Caco-2 (cell line): ENCODE measurements around the gene PPP6R2. TPM values are rescaled to one million over a fixed set of nuclear protein-coding genes. Genes with fewer than 3 reads are reported as not detected.

ENCODE experiments used
- BruUV-seq: library from RNA; stranded (reverse); fragments of 400-500 nt; replicated peaks from 2 replicates; lab custom pipeline; 2021; lab: Mats Ljungman, UMichigan
- CTCF ChIA-PET: fragments of 300-600 bp; sonication (Branson Sonifier 250); formaldehyde crosslinking; loops from one replicate; lab custom pipeline; 2022; ENCODE audit warnings: antibody characterized with exemption; lab: Charles Lee
- POLR2A ChIA-PET: fragments of 300-600 bp; sonication (Branson Sonifier 250); formaldehyde crosslinking; loops from one replicate; lab custom pipeline; 2022; ENCODE audit warnings: antibody characterized with exemption; lab: Charles Lee
- DNase-seq, 2 experiments: peaks; one replicate each; pipeline versions ENCODE4 v3.0.0 to v3.0.0-alpha.2; 2020 to 2022
- H3K27me3 ChIP-seq: replicated peaks from 2 replicates; pipeline ENCODE4 v1.6.0; 2011; ENCODE audit warnings: low read length; ENCODE audit not compliant: control insufficient read depth, insufficient read depth
- H3K36me3 ChIP-seq: 2 replicates; pipeline ENCODE4 v1.5.1; 2011; ENCODE audit warnings: low read length; ENCODE audit not compliant: control insufficient read depth, insufficient read depth
- H3K4me1 ChIP-seq: fragments of 250-450 bp; sonication (Bioruptor Pico); 2 replicates; pipeline ENCODE4 v1.5.1; 2020; ENCODE audit warnings: mild to moderate bottlenecking
- H3K4me3 ChIP-seq: 2 replicates; pipeline ENCODE4 v1.5.1; 2011; ENCODE audit warnings: low read depth, mild to moderate bottlenecking, control low read depth, low read length
- H3K9me3 ChIP-seq: fragments of 250-450 bp; sonication (Bioruptor Pico); 2 replicates; pipeline ENCODE4 v1.5.1; 2020; ENCODE audit warnings: mild to moderate bottlenecking, moderate library complexity
- H3K27ac Mint-ChIP-seq: one replicate; pipeline ENCODE4 v1.8.0; 2022; ENCODE audit warnings: mixed read lengths; ENCODE audit not compliant: unreplicated experiment
- H3K27me3 Mint-ChIP-seq: one replicate; pipeline ENCODE4 v1.8.0; 2022; ENCODE audit warnings: mixed read lengths; ENCODE audit not compliant: insufficient read depth, unreplicated experiment
- H3K36me3 Mint-ChIP-seq: one replicate; pipeline ENCODE4 v1.8.0; 2022; ENCODE audit warnings: mild to moderate bottlenecking, mixed read lengths; ENCODE audit not compliant: insufficient read depth, unreplicated experiment
- H3K4me1 Mint-ChIP-seq: one replicate; pipeline ENCODE4 v1.8.0; 2022; ENCODE audit warnings: low read depth, mixed read lengths; ENCODE audit not compliant: unreplicated experiment
- H3K4me3 Mint-ChIP-seq: one replicate; pipeline ENCODE4 v1.8.0; 2022; ENCODE audit warnings: mild to moderate bottlenecking, moderate library complexity, mixed read lengths; ENCODE audit not compliant: unreplicated experiment
- H3K9me3 Mint-ChIP-seq: one replicate; pipeline ENCODE4 v1.8.0; 2022; ENCODE audit warnings: mixed read lengths; ENCODE audit not compliant: unreplicated experiment
- CTCF ChIP-seq, 2 experiments: fragments of 200-600 bp in 1 of 2; IDR thresholded peaks; 1 replicate in 1 of 2; 2 replicates in 1 of 2; pipeline versions ENCODE4 v1.5.1 to v1.8.0; 2011 to 2022; ENCODE audit warnings: antibody characterized with exemption in 1 of 2, control low read depth in 1 of 2, inconsistent platforms in 1 of 2, low read depth in 1 of 2, low read length in 1 of 2, mild to moderate bottlenecking in 1 of 2, moderate library complexity in 1 of 2; ENCODE audit not compliant: insufficient read depth in 1 of 2, severe bottlenecking in 1 of 2, unreplicated experiment in 1 of 2
- intact Hi-C: fragments of 100-400 bp; cut with micrococcal nuclease; formaldehyde crosslinking; loops from one replicate; pipeline ENCODE4 v1.10.0; 2022; ENCODE audit not compliant: unreplicated experiment
- total RNA-seq: library from RNA; stranded (reverse); gene quantifications from 2 replicates; pipeline ENCODE4 v1.2.3, GENCODE V29; 2022

The PPP6R2 gene
- total RNA-seq, 1 experiment from 2014 or later, result 60.7 TPM

GRCh38 chr22:50456466-50457234 is 113.5 kb downstream of the PPP6R2 start:
- CTCF ChIA-PET, result interaction anchor here (1.8 kb wide), 1 partner anchor 42 kb away, joined by 9 read pairs; no protein-coding TSS in a partner anchor
- Mint-ChIP-seq H3K9me3 (no peaks in the 10 kb centered on the region), H3K27me3 (no peaks in the 10 kb centered on the region), H3K36me3 (peaks cover 61% of the 10 kb centered on the region), H3K27ac (no peak overlapping the region), H3K4me1 (peaks cover 5% of the 10 kb centered on the region), H3K4me3 (no peak overlapping the region)
- no TSS peak for BruUV-seq
- POLR2A ChIA-PET, result no interaction called here
- Histone ChIP-seq H3K36me3 (peaks cover 3% of the 10 kb centered on the region; the same call in 1 of the 2 replicates), H3K4me3 (no peak overlapping the region), H3K4me1 (peaks cover 6% of the 10 kb centered on the region; the same call in 1 of the 2 replicates), H3K27me3 (no peaks in the 10 kb centered on the region), H3K9me3 (no peaks in the 10 kb centered on the region)
- DNase-seq, result peak in 1 of 2 experiments; percentile 46
- peak; percentile 37 to 49 for TF ChIP-seq CTCF (IDR thresholded peaks at IDR 0.05; ENCODE audit: insufficient read depth in 1 of 2, low read depth in 1 of 2, low read length in 1 of 2, severe bottlenecking in 1 of 2, unreplicated experiment in 1 of 2)
- intact Hi-C loops, result loop anchor here (1.0 kb wide), 1 partner anchor 42 kb away; no protein-coding TSS in a partner anchor

DNA sequence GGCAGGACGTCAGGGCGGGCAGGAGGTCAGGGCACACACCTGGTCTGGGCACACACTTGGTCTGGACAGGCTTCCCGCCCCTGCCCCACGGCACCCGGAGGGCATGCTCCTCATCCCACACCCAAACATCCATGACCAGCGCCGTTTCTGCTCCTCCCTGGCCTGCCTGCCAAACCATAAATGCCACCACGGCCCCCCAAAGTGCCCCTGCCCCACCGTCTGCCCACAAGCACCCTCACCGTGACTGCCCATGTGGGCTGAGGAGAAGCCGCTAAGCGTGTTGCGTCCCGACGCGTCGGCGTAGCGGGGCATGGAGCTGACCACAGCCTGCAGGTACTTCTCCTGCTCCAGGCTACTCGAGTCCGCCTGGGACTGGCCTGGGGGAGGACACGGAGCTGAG is 115.9 kb downstream of the PPP6R2 start:
- Histone ChIP-seq H3K4me1 (peaks cover 6% of the 10 kb centered on the region; the same call in 1 of the 2 replicates), H3K9me3 (no peaks in the 10 kb centered on the region), H3K4me3 (no peak overlapping the region), H3K36me3 (peaks cover 3% of the 10 kb centered on the region), H3K27me3 (no peaks in the 10 kb centered on the region)
- Mint-ChIP-seq H3K27me3 (no peaks in the 10 kb centered on the region), H3K27ac (no peak overlapping the region), H3K4me3 (no peak overlapping the region), H3K4me1 (peaks cover 5% of the 10 kb centered on the region), H3K9me3 (no peaks in the 10 kb centered on the region), H3K36me3 (peaks cover 50% of the 10 kb centered on the region)
- no peak for DNase-seq
- POLR2A ChIA-PET, result no interaction called here
- no peak for TF ChIP-seq CTCF (IDR thresholded peaks at IDR 0.05; ENCODE audit: insufficient read depth in 1 of 2, low read depth in 1 of 2, low read length in 1 of 2, severe bottlenecking in 1 of 2, unreplicated experiment in 1 of 2)
- no TSS peak for BruUV-seq
- CTCF ChIA-PET, result no interaction called here
- intact Hi-C loops, result no loop called here

- Histone ChIP-seq H3K4me1 (peaks cover 6% of the 10 kb centered on the region; the same call in 1 of the 2 replicates), H3K36me3 (peaks cover 3% of the 10 kb centered on the region), H3K9me3 (no peaks in the 10 kb centered on the region), H3K27me3 (no peaks in the 10 kb centered on the region), H3K4me3 (no peak overlapping the region)
- BruUV-seq, result no TSS peak
- H3K36me3 Mint-ChIP-seq, result peaks cover 44% of the 10 kb centered on the region
- no peak for DNase-seq
- ChIA-PET CTCF (no interaction called here), POLR2A (no interaction called here)
- no peaks in the 10 kb centered on the region for H3K27me3 Mint-ChIP-seq
- TF ChIP-seq CTCF (IDR thresholded peaks at IDR 0.05; ENCODE audit: insufficient read depth in 1 of 2, low read depth in 1 of 2, low read length in 1 of 2, severe bottlenecking in 1 of 2, unreplicated experiment in 1 of 2), result no peak
- no peak overlapping the region for H3K4me3 Mint-ChIP-seq
- no peaks in the 10 kb centered on the region for H3K9me3 Mint-ChIP-seq
- H3K4me1 Mint-ChIP-seq, result peaks cover 5% of the 10 kb centered on the region
- intact Hi-C loops, result no loop called here
- H3K27ac Mint-ChIP-seq, result no peak overlapping the region
Observed at GRCh38 chr22:50459496-50460140, 116.5 kb downstream of the PPP6R2 start.
